Measurements from ENCODE around the gene SMAP2. TPM values are rescaled to one million over a fixed set of nuclear protein-coding genes. Genes with fewer than 3 reads are reported as not detected.
A peak's percentile ranks its signal among the peaks of the same experiment; 100 is the strongest.

The SMAP2 gene
- total and polyA plus RNA-seq, 10 of the 15 experiments (the other 5 are each of a cell fraction or from before 2014, with no cell fraction given), result 33.4 to 177 (median 105) TPM

GRCh38 chr1:40385437-40386358 lies 12.2 kb downstream of the SMAP2 start (continued):
- TF ChIP-seq PBX3 (IDR thresholded peaks at IDR 0.05; ENCODE audit: insufficient replicate concordance, low read depth, low read length) (peak; percentile 34), MLLT1 (IDR thresholded peaks at IDR 0.05) (peak; percentile 81), CTCF (IDR thresholded peaks at IDR 0.05 in 2 of 3, conservative IDR thresholded peaks at IDR 0.05 in 1 of 3; ENCODE audit: control insufficient read depth in 2 of 3, extremely low read depth in 1 of 3, insufficient read depth in 1 of 3, low read depth in 3 of 3, low read length in 3 of 3) (no peak), DPF2 (IDR thresholded peaks at IDR 0.05) (peak; percentile 93), ATF2 (IDR thresholded peaks at IDR 0.05; ENCODE audit: low read length) (peak; percentile 100), RELB (IDR thresholded peaks at IDR 0.05; ENCODE audit: low read depth) (peak; percentile 100), NFXL1 (IDR thresholded peaks at IDR 0.05; ENCODE audit: borderline replicate concordance) (no peak), MYC (IDR thresholded peaks at IDR 0.05; ENCODE audit: insufficient read depth, insufficient read length, insufficient replicate concordance, low read length, severe bottlenecking) (no peak), ZBTB11 (CRISPR knock-in tag; IDR thresholded peaks at IDR 0.05) (no peak), ZBTB33 (IDR thresholded peaks at IDR 0.05) (no peak)

Data from GM12878 (cell line).